ENCODE results near the gene RGS13.

DNA sequence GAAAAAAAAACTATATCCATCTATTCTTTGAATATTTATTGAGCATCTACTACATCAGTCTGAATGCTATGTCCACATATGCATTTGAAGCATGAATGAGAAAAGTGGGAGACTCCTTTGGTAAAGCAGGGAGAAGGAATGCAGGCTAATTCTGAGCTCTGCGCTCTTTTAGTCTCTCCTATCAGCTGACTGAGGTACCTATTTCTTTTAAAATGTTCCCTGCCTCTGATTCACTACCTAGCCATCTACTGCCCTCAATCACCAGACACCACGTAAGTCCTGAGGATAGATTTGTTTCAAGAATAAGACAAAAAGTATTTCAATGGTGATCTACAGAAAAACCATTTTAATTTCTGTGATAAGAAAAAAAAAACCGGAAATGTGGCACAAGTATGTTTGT is 3.8 kb upstream of the RGS13 start:
- TF ChIP-seq, protein P1, sequence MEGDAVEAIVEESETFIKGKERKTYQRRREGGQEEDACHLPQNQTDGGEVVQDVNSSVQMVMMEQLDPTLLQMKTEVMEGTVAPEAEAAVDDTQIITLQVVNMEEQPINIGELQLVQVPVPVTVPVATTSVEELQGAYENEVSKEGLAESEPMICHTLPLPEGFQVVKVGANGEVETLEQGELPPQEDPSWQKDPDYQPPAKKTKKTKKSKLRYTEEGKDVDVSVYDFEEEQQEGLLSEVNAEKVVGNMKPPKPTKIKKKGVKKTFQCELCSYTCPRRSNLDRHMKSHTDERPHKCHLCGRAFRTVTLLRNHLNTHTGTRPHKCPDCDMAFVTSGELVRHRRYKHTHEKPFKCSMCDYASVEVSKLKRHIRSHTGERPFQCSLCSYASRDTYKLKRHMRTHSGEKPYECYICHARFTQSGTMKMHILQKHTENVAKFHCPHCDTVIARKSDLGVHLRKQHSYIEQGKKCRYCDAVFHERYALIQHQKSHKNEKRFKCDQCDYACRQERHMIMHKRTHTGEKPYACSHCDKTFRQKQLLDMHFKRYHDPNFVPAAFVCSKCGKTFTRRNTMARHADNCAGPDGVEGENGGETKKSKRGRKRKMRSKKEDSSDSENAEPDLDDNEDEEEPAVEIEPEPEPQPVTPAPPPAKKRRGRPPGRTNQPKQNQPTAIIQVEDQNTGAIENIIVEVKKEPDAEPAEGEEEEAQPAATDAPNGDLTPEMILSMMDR (IDR thresholded peaks at IDR 0.05): no peak
- TF ChIP-seq POLR2A (IDR thresholded peaks at IDR 0.05): no peak
- TF ChIP-seq EP300 (IDR thresholded peaks at IDR 0.05): no peak
